Nephron (organoid): ENCODE measurements around the gene ZNF605.

Source experiments
- H3K27ac Mint-ChIP-seq, 3 experiments: 2 replicates each; pipeline ENCODE4 v1.8.0; 2020; ENCODE audit warnings: mixed read lengths in 3 of 3, mild to moderate bottlenecking in 2 of 3, moderate library complexity in 1 of 3
- H3K27me3 Mint-ChIP-seq: 2 replicates; pipeline ENCODE4 v1.8.0; 2021; ENCODE audit warnings: low read depth, mild to moderate bottlenecking, moderate library complexity, mixed read lengths
- H3K36me3 Mint-ChIP-seq: 2 replicates; pipeline ENCODE4 v1.8.0; 2020; ENCODE audit warnings: low read depth, mixed read lengths
- H3K4me1 Mint-ChIP-seq: 2 replicates; pipeline ENCODE4 v1.8.0; 2020; ENCODE audit warnings: mixed read lengths
- H3K4me3 Mint-ChIP-seq, 3 experiments: 2 replicates each; pipeline ENCODE4 v1.8.0; 2020; ENCODE audit warnings: mild to moderate bottlenecking in 3 of 3, mixed read lengths in 3 of 3, moderate library complexity in 2 of 3
- H3K9me3 Mint-ChIP-seq: 2 replicates; pipeline ENCODE4 v1.8.0; 2020; ENCODE audit warnings: mixed read lengths
- TF ChIP-seq, protein P1 (sequence below), 3 experiments: fragments of 200-600 bp; sonication (generic); IDR thresholded peaks; one replicate each; pipeline ENCODE4 v1.5.0; 2021; ENCODE audit warnings: antibody characterized with exemption in 3 of 3; ENCODE audit not compliant: unreplicated experiment in 3 of 3

Gene ZNF605

GRCh38 chr12:132954471-132955048 is 1.5 kb downstream of the ZNF605 start:
- Mint-ChIP-seq H3K36me3 (peaks cover 51% of the 10 kb centered on the region), H3K27ac (peak overlapping the region; percentile 96 to 99 (median 99)), H3K4me1 (peaks cover 15% of the 10 kb centered on the region), H3K27me3 (peaks cover 13% of the 10 kb centered on the region), H3K9me3 (peaks cover 44% of the 10 kb centered on the region), H3K4me3 (peak overlapping the region; percentile 96 to 99 (median 97))
- TF ChIP-seq, protein P1, sequence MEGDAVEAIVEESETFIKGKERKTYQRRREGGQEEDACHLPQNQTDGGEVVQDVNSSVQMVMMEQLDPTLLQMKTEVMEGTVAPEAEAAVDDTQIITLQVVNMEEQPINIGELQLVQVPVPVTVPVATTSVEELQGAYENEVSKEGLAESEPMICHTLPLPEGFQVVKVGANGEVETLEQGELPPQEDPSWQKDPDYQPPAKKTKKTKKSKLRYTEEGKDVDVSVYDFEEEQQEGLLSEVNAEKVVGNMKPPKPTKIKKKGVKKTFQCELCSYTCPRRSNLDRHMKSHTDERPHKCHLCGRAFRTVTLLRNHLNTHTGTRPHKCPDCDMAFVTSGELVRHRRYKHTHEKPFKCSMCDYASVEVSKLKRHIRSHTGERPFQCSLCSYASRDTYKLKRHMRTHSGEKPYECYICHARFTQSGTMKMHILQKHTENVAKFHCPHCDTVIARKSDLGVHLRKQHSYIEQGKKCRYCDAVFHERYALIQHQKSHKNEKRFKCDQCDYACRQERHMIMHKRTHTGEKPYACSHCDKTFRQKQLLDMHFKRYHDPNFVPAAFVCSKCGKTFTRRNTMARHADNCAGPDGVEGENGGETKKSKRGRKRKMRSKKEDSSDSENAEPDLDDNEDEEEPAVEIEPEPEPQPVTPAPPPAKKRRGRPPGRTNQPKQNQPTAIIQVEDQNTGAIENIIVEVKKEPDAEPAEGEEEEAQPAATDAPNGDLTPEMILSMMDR (IDR thresholded peaks at IDR 0.05; ENCODE audit: unreplicated experiment in 3 of 3) = no peak

DNA sequence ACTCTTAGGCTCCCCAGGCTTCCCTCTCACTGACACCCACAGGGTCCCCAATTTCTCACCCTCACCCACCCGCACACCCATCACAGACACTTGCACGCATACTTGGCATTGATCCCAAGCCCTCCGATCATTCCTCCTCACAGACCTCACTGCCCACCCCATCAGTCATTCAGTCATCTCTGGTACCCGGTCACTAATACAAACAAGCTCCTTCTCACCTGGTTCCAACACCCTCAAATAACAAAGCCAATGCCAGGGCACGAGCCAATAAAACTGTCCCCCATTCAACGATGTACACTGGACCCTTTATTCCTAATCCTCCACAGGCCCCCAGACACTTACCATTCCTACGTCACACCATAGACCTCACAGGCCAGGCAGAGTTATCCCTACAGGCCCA is 2.3 kb downstream of the ZNF605 start:
- Mint-ChIP-seq H3K4me3 (peak overlapping the region; percentile 58 to 75 (median 66)), H3K4me1 (peaks cover 15% of the 10 kb centered on the region), H3K27me3 (peaks cover 13% of the 10 kb centered on the region), H3K9me3 (peaks cover 50% of the 10 kb centered on the region), H3K27ac (no peak overlapping the region), H3K36me3 (peaks cover 48% of the 10 kb centered on the region)
- TF ChIP-seq, protein P1 (IDR thresholded peaks at IDR 0.05; ENCODE audit: unreplicated experiment in 3 of 3) = no peak

DNA sequence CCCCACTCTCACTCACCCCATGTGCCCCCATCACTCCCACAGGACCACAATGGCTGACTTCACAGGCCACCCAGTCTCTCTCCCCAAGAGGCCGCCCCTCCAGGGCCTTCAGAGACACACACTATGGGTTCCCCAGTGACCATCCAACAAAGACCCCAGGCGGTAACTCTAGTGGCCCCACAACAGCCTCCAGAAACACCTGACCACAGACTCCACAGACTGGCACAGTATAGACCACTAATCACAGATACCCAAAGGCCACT is 3.0 kb downstream of the ZNF605 start:
- Mint-ChIP-seq H3K4me3 (peak overlapping the region; percentile 24 to 60 (median 55)), H3K27ac (no peak overlapping the region), H3K9me3 (peaks cover 56% of the 10 kb centered on the region), H3K4me1 (peaks cover 15% of the 10 kb centered on the region), H3K27me3 (peaks cover 13% of the 10 kb centered on the region), H3K36me3 (peaks cover 45% of the 10 kb centered on the region)
- TF ChIP-seq, protein P1 (IDR thresholded peaks at IDR 0.05; ENCODE audit: unreplicated experiment in 3 of 3) = no peak

DNA sequence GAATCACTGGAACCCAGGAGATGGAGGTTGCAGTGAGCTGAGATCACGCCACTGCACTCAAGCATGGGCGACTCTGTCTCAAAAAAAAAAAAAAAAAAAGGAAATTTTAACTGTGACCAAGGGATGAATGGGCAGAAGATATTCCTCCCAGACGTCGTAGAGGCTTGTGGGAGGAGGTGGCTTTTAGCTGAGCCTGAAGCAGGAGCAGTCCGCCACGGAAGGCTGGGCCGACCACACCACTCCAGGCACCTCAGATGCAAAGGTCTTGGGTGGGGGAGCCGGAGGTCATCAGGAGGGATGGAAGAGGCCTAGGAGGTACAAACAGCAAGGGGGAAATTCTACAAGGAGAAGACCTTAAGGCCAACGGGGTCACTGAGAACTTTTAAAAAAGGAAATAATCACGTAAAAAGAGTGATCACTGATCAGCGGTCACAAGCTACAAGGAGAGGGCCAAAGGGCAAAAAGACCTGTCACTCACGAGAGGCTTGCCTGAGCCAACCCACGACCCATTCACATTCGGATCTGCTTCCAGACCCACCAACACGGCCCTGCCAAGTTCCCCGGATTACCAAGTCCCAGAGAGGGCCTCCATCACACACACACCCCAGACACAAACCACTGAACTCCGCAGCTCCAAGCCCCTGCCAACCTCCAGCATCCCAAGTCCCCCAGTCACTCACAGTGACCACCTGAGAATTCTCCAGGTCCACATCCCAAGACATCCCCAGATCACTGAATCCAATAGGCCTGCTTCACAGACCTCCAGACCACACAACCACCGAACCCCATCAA is 3.5 kb downstream of the ZNF605 start:
- Mint-ChIP-seq H3K27ac (no peak overlapping the region), H3K36me3 (peaks cover 45% of the 10 kb centered on the region), H3K4me1 (peaks cover 15% of the 10 kb centered on the region), H3K9me3 (peaks cover 60% of the 10 kb centered on the region), H3K4me3 (peak overlapping the region; percentile 24 to 60 (median 55)), H3K27me3 (peaks cover 13% of the 10 kb centered on the region)
- TF ChIP-seq, protein P1 (IDR thresholded peaks at IDR 0.05; ENCODE audit: unreplicated experiment in 3 of 3) = no peak

DNA sequence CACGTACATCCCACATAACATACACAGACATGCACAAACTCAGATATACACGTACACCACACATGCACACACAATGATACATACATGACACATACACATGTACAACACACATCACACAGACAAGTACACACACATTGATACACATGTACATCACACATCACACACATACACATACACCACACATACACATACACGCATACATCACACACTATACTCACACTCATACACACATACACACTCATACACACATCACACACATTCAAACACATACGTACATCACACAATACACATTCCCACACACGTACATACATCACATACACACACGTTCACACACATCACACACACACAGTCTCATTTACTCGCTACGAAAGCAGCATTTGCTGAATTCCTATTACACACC is 4.5 kb downstream of the ZNF605 start:
- TF ChIP-seq, protein P1 (IDR thresholded peaks at IDR 0.05; ENCODE audit: unreplicated experiment in 3 of 3) = no peak
- Mint-ChIP-seq H3K4me3 (no peak overlapping the region), H3K27ac (no peak overlapping the region)

More for the DNA sequence above, 4.5 kb downstream of the ZNF605 start:
- peaks cover 13% of the 10 kb centered on the region for H3K4me1 Mint-ChIP-seq
- H3K9me3 Mint-ChIP-seq = peaks cover 61% of the 10 kb centered on the region
- peaks cover 40% of the 10 kb centered on the region for H3K36me3 Mint-ChIP-seq
- peaks cover 13% of the 10 kb centered on the region for H3K27me3 Mint-ChIP-seq
